GM21423 (cell line): ENCODE data around the gene CAP2.
"Not testable (repeated sequence)": the region's sequence is repeated elsewhere in the genome, so short reads cannot be mapped to it uniquely, and the experiment has no call there.

Source experiments
- ATAC-seq: cut with Tn5 transposase; IDR thresholded peaks from one replicate; pipeline ENCODE4 v1.9.1; 2021; ENCODE audit warnings: mild to moderate bottlenecking, moderate library complexity; ENCODE audit not compliant: unreplicated experiment

Gene CAP2

DNA sequence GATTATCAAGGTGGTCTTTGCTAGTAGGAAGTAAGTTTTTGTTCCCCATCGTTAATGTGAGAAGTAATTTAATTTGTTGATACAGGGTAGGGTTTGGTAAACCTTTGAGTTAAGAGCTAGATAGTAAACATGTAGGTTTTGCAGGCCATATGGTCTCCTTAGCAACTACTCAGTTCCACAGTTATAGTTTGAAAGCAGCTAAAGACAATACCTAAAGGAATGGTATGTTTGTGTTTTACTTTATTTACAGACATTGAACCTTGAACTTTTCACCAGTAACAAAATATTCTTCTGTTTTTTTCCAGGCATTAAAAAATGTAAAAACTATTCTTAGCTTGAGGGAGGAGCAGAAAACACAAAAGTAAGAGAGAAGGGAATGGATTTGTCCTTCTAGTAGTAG, 1.7 kb downstream of the CAP2 start:
- ATAC-seq = no peak

DNA sequence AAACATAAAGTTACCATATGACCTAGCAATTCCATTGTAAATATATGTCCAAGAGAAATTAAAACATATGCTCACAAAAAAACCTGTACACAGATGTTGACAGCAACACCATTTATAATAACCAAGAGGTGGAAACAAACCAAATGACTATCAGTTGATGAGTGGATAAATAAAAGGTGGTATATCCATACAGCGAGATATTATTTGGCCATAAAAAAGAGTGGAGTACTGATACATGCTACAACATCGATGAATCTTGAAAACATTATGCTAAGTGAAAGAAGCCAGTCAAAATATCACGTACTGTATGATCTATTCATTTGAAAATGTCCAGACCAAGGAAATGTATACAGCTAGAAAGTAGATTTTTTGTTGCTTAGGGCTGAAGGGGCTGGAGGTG, 2.9 kb downstream of the CAP2 start:
- no peak for ATAC-seq

DNA sequence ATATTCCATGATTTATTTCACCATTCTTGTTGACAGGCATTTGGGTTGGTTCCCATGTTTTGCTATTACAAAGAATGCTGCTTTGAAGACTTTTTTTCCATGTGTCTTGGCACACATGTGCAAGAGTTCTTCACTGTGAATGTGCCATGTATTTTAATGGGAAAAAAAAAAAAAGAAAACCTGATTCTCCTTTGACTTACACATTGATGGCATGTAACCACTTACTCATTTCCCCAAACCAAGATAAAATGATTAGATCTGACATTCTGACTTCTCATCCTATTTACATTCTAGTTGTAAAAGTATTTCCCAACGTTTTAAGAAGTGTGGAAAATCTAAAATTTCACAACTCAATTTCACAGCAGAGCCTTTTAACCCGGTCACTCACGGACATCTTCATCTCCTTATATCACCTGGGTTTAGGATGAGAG, 4.4 kb downstream of the CAP2 start:
- ATAC-seq = no peak

DNA sequence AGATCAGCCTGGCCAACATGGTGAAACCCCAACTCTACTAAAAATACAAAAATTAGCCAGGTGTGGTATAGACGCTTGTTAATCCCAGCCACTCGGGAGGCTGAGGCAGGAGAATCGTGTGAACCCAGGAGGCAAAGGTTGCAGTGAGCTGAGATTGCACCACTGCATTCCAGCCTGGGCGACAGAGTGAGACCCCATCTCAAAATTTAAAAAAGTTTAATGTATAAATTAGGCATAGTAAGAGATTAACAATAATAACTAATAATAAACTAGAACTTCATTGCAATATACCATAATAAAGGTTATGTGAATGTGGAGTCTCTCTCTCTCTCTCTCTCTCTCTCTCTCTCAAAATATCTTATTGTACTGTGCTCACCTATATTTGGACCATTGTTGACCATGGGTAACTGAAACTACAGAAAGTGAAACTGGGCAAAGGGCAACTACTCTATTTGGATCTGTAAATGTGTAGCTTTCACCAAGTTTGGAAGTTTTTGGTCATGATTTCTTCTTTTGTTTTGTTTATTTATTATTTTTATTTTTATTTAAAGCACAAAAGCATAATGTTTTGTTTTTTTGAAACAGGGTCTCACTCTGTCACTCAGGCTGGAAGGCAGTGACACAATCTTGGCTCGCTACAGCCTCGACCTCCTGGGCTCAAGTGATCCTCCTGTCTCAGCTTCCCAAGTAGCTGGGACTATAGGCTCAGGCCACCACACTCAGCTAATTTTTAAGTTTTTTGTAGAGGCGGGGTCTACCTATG, 12.0 kb downstream of the CAP2 start:
- not testable (repeated sequence) for ATAC-seq

DNA sequence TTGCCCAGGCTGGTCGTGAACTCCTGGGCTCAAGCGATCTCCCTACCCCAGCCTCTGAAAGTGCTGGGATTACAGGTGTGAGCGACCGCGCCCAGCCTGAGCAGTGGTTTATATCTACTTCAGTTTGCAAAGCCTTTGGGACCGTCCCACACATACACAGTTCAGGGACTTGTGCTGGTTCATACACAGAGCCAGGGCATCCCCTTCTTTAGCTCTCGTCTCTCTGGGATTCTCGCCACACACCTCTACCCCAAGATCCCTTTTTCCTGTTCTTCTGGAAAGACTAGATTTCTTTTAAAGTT, 12.5 kb downstream of the CAP2 start:
- no peak for ATAC-seq

DNA sequence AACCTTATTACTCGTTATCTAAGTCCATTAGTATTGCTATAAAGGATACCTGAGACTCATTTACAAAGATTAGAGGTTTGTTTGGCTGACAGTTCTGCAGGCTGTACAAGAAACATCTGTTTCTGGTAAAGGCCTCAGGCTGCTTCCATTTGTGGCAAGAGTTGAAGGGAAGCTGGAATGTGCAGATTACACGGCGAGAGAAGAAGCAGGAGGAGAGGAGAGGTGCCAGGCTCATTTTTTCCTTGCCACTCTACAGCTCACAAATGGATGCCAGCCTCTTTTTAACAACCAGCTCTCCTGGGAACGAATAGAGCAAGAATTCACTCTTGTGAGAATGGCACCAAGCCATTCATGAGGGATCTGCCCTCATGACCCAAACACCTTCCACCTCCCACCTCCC, 14.7 kb downstream of the CAP2 start:
- no peak for ATAC-seq

DNA sequence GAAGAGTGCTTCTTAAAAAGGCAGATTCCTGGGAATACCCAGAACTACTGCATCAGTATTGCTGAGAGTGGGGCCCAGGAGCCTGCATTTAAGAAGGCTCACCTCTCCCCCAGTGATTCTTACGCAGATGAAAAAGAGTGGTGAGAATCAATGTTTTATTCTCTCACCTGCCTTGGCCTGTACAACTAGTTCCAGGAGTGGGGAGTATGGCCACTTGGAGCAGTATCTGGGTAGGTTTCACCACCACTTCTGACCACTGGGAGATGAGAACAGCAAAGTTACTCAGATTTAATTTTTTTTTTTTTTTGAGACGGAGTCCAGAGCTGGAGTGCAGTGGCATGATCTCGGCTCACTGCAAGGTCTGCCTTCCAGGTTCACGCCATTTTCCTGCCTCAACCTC, 16.9 kb downstream of the CAP2 start:
- ATAC-seq = no peak

DNA sequence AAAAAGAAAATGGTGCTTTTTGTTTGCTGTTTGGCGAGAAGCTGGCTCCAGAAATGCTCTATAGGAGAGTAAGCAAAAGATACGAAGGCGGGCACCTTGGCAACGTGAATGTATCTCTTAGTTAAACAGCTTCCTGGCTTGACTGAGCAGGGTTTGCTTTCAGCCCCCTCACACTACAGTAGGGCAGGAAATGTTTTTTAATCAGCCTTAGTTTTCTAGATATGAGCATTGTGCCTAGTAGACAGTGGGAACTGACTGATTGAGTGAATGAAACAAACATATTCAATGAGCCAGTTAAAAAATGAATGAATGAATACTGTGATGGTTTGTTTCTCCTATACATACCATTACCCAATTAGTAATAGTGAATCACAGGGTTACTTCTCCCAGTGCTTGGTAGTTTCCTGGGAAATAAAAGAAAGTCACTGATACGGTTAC, 19.9 kb downstream of the CAP2 start:
- no peak for ATAC-seq

DNA sequence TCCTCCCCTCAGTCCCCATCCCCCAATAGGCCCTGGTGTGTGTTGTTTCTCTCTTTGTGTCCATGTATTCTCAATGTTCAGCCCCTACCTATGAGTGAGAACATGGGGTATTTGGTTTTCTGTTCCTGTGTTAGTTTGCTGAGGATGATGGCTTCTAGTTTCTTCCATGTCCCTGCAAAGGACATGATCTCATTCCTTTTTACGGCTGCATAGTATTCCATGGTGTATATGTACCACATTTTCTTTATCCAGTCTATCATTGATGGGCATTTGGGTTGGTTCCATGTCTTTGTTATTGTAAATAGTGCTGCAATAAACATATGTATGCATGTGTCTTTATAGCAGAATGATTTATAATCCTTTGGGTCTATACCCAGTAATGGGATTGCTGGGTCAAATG, 21.0 kb downstream of the CAP2 start:
- ATAC-seq = not testable (repeated sequence)

DNA sequence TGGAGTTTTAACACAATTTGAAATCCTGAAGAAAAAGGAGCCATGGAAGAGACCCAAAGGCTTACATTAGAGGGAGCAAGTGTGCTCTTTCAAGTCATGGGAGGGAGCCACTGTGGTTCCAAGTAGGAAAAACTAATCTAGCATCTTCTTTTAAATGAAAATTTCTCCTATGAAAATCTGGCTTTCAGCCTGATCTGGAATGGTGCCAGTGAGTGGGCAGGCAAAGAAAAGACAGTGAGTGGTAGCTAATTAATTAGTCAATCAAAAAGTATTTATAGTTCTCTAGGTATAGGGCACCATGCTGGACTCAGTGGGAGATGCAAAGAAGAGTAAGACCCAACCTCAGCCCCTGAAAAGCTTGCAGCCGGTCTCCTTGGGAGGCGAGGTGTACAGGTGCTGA, 21.9 kb downstream of the CAP2 start:
- ATAC-seq = no peak

DNA sequence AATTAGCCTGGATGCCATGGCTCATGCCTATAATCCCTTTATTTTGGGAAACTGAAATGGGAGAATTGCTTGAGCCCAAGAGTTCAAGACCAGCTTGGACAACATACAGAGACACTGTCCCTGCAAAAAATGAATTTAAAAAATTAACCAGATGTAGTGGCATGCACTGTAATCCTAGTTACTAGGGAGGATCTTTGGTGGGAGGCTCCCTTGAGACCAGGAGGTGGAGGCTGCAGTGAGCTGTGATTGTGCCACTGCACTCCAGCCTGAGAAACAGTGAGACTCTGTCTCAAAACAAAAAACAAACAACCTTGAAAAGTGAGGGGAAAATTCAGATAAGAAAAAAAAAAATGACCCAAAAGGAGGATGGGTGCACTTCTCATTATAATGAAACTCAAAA, 23.4 kb downstream of the CAP2 start:
- no peak for ATAC-seq

DNA sequence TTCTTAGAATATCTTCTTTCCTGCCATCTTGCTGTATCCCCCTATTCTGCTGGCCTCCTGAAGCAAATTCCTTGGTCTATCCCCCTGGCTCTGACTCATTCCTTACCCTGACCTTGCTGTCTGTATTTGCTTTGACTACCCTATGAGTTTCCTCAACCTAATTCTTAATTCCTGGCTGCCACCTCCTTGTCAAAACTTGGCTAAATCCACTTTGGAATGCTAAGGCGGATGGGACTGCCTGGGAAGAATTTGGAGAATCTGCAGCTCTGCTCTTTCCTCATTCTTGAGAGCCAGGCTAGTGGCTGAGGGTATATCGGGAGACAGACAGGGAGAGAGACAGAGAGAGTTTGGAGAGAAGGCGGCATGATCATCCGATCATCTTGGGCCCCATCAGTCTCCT, 24.4 kb downstream of the CAP2 start:
- ATAC-seq = no peak

DNA sequence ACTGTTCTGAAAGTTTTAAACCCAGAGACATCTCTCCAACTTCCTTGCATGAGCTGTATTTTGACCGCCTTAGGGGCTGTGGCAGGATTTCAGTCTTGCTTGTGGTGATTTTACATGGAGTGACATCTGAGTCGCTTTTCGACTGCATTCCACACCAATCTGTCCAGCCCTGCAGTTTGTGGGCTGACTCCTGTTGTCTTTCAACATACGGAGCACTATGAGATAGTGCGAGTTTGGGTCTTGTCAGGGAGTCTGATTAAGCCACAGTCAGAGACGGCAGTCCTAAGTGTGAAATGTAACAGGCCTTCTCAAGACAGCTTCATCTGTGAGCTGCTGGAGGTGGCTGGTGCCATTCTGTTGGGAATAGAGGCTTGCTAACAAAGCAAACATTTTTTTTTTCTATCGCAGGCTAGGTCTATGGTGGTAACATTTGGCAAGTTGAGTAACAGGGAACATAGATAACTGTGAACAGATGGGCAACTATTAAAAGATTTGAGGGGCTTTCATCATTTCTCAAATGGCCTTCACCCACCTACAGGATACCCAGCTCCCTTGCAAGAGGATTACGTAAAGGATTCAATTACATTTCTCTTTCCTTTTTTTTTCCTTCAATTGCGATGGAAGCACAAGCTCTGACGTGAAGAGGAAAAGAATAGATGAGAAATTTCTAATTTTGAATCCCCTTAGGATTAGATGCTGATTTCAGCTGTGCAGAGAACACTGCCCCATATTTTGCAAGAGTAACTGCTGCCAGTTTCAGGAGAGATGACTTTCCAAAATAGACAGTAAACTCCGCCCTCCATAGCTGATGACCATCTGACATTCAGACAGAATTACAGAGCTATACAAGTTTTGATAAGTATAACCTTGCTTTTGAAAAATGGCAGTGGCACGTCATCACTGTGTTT, 25.1 kb downstream of the CAP2 start:
- no peak for ATAC-seq

DNA sequence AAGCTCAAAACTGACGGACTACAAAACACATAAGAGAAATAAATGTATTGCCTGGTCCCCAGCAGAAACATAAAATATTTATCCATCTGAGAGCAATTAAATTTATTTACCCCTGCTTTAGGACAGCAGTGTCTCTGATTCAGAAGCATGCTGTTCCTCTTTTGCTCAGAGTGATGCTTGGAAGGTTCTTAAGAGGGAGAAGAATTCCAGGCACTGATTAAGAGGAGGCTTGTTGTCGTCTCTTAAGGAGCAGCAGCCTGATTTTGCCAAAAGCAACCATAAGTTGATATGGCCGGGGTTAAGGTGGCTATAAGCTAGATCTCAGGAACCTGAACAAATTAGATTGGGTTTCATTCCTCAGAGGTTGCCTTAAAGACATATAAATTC, 25.8 kb downstream of the CAP2 start:
- no peak for ATAC-seq

DNA sequence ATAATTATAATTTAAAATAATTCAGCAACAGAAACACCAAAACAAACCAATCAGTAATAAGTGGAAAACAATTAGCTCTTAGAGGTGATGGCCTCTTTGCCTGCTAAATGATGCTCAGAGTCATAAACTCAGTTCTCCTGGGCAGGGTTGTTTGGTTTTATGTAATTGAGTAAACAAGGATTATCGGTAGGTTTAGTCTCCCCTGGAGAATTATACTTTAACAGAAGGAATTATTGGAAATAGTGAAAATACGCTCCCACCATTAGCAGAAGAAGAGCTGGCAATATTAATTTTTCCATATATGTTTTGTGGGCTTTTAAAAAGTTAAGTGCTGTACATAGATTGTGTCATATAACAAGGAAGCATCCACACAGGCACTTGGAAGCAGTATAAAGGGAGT, 27.0 kb downstream of the CAP2 start:
- no peak for ATAC-seq

DNA sequence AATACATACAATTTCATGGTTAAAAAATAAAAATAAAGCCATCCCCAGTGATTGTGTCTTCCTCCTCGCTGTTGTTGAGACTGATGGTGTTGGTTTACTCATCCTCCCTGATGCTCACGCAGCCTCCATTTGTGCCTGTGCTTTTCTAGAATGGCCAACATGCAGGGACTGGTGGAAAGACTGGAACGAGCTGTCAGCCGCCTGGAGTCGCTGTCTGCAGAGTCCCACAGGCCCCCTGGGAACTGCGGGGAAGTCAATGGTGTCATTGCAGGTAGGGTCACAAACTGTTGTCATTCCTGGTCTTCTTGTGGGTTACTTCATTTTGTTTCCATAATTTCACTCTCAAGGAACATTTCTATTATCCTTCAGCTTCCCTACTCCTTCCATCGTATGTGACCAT, 28.0 kb downstream of the CAP2 start:
- ATAC-seq = no peak

DNA sequence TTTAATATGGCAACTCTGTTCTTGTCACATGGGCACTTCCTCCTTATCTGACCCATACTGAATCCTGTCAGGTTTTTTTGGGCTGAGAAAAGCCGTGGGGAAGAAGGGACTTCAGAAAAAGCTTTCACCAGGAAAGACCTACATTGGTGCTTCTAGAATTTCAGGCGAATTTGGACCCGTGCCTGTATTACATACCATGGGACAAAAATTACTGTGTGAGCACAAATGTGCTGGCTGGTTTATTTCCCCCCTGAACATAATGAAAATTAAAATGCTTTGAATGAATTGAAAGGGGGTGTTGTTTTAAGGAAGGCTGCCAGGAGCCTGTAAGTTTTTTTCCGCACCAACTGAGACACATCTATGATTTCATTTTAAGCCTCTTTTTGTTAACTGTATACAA, 29.6 kb downstream of the CAP2 start:
- no peak for ATAC-seq

DNA sequence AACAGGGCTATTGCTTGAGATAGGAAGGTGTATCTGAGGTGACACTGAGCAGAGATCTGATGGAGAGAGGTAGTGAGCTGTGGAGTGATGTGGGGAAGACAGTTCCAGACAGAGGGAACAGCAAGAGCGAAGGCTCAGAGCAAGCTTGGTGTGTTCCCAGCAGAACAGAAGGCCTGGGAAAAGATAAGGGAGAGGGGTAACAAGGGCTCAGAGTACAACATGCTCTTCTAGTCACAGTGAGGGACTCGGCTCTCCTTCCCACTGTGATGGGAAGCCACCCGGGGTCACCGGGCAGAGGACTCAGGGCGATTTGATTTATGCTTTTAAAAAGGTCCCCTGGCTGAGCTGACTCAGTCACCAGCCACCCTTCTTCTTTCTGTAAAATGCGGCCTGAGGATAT, 33.7 kb downstream of the CAP2 start:
- no peak for ATAC-seq

DNA sequence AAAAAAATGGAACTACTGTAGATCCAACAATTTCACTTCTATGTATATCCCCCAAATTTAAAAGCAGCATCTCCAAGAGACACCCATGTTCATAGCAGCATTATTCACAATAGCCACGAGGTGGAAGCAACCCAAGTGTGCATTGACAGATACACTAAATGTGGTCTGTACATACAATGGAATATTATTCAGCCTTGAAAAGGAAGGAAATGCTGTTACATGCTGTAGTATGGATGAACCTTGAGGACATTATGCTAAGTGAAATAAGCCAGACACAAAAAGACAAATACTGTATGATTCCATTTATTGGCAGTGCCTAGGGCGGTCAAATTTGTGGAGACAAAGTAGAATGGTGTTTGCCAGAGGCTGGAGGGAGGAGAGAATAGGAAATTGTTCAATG, 34.2 kb downstream of the CAP2 start:
- no peak for ATAC-seq

DNA sequence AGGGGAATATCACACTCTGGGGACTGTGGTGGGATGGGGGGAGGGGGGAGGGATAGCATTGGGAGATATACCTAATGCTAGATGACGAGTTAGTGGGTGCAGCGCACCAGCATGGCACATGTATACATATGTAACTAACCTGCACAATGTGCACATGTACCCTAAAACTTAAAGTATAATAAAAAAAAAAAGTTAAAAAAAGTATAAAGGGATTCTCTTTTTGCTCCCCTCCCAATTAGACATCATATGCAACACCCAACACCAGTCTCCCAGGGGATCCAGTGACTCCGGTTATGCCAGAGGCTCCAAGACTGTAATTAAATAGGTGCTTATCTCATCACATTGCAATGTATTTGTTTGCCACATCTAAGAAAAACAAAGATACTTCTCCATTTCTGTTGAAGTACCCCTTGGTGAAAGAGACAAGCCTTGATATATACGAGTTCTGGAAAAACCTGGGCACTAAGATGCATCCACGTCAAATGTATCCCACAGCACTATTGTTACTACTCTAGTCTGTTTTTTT, 35.3 kb downstream of the CAP2 start:
- ATAC-seq = not testable (repeated sequence)

DNA sequence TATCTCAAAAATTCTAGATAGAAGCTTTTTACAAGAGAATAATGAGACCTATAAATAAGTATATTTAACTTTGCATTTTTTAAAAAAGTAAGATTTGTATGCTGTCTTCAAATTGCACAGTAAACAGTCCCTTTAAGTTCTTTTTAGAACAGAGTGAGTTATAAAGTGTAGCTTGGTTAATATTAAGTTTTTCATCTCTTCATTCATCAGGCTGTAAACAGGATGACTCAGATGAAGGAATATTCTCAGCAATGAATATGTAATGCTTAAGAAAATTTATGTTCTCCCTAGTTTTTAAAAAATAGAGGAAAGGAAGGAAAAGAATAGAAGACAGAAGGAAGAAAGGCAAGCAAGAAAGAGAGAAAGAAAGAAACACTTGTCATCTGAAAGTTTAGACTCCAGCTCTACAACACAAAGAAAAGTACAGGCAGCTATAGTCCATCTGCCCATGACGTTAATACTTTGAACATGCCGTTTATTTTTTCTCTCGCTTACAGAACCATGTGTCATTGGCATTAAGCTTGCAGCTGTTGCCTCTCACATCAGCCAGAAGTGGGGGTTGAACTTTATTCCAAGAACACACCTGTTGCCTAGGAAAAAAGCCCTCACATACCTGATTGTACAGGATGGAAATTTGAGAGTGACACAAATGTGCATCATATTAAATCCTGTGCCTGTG, 36.1 kb downstream of the CAP2 start:
- ATAC-seq = no peak

DNA sequence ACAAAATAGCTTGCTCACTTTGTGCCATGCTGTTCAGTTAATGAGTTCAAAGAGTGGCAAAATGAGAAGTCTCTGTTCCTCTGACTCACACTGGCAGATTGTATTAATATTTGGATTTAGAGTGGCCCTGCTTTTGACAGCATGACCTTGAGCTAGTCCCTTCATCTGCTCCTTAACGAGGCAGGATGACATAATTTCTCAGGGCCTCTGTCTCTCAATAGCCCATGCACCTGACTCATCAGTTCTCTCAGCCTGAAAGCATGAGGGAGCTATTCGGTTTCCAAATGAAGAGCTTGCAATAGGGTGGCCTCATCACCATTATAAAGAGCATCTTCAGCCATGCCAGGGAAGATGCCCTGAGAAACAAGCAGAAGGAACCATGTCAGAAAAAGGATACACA, 38.2 kb downstream of the CAP2 start:
- no peak for ATAC-seq
